ENCODE measurements around the gene LTBP1. TPM values are rescaled to one million over a fixed set of nuclear protein-coding genes. Genes with fewer than 3 reads are reported as not detected.

Gene LTBP1
- total RNA-seq, 1 experiment from 2014 or later: 12.5 TPM

GRCh38 chr2:33258387-33258786 is 311.6 kb downstream of the LTBP1 start:
- CTCF ChIA-PET: no interaction called here
- BruUV-seq (replicated peaks): no TSS peak

GRCh38 chr2:33262097-33262496 is 315.3 kb downstream of the LTBP1 start:
- H3K4me1 ChIP-seq (ENCODE audit: control insufficient read depth, insufficient read depth, low read length): no peaks in the 10 kb centered on the region
- H3K27me3 ChIP-seq (ENCODE audit: control insufficient read depth, insufficient read depth, low read length): no peaks in the 10 kb centered on the region
- no peak for TF ChIP-seq CTCF (IDR thresholded peaks at IDR 0.05)
- no peak for TF ChIP-seq TCF7L2 (IDR thresholded peaks at IDR 0.05; ENCODE audit: low read depth, low read length)
- TF ChIP-seq SIN3A (IDR thresholded peaks at IDR 0.05; ENCODE audit: borderline replicate concordance, insufficient read depth, low read depth, low read length): no peak
- no peak overlapping the region for H3K4me3 ChIP-seq (ENCODE audit: low read depth in 2 of 2, low read length in 2 of 2)
- intact Hi-C loops (cut with micrococcal nuclease; ENCODE audit: unreplicated experiment) (no loop called here), in situ Hi-C loops (cut with HindIII; ENCODE audit: low pct_unique_long_range_greater_than_20kb, low sequenced_read_pairs) (no loop called here)
- POLR2A ChIA-PET: no interaction called here
- ATAC-seq: no peak
- peaks cover 3% of the 10 kb centered on the region for H3K9me3 ChIP-seq (ENCODE audit: control insufficient read depth, insufficient read depth, low read depth, low read length)
- no peak overlapping the region for H3K27ac ChIP-seq (ENCODE audit: low read length)
- CTCF ChIA-PET: no interaction called here
- BruUV-seq (replicated peaks): no TSS peak
- H3K36me3 ChIP-seq (ENCODE audit: control insufficient read depth, insufficient read depth, low read length): no peaks in the 10 kb centered on the region
- no peak for DNase-seq (ENCODE audit: low read depth, low spot score)

More at GRCh38 chr2:33258387-33258786, 311.6 kb downstream of the LTBP1 start:
- ATAC-seq (no peak), DNase-seq (ENCODE audit: low read depth, low spot score) (no peak)
- TF ChIP-seq TCF7L2 (IDR thresholded peaks at IDR 0.05; ENCODE audit: low read depth, low read length) (no peak), SIN3A (IDR thresholded peaks at IDR 0.05; ENCODE audit: borderline replicate concordance, insufficient read depth, low read depth, low read length) (no peak), REST (IDR thresholded peaks at IDR 0.05; ENCODE audit: insufficient read depth in 1 of 2, low read depth in 2 of 2, low read length in 1 of 2) (no peak), CTCF (IDR thresholded peaks at IDR 0.05) (no peak), POLR2AphosphoS5 (IDR thresholded peaks at IDR 0.05; ENCODE audit: low read depth, low read length) (no peak)
- Histone ChIP-seq H3K9me3 (ENCODE audit: control insufficient read depth, insufficient read depth, low read depth, low read length) (no peaks in the 10 kb centered on the region), H3K27me3 (ENCODE audit: control insufficient read depth, insufficient read depth, low read length) (no peaks in the 10 kb centered on the region), H3K36me3 (ENCODE audit: control insufficient read depth, insufficient read depth, low read length) (no peaks in the 10 kb centered on the region), H3K27ac (ENCODE audit: low read length) (no peak overlapping the region), H3K4me1 (ENCODE audit: control insufficient read depth, insufficient read depth, low read length) (no peaks in the 10 kb centered on the region), H3K4me3 (ENCODE audit: low read depth in 2 of 2, low read length in 2 of 2) (no peak overlapping the region)
- in situ Hi-C loops (cut with HindIII; ENCODE audit: low pct_unique_long_range_greater_than_20kb, low sequenced_read_pairs): no loop called here
- intact Hi-C loops (cut with micrococcal nuclease; ENCODE audit: unreplicated experiment): no loop called here
- POLR2A ChIA-PET: no interaction called here

All from Panc1 (cell line).